ENCODE results near the gene ELMO1.

The ELMO1 gene

DNA sequence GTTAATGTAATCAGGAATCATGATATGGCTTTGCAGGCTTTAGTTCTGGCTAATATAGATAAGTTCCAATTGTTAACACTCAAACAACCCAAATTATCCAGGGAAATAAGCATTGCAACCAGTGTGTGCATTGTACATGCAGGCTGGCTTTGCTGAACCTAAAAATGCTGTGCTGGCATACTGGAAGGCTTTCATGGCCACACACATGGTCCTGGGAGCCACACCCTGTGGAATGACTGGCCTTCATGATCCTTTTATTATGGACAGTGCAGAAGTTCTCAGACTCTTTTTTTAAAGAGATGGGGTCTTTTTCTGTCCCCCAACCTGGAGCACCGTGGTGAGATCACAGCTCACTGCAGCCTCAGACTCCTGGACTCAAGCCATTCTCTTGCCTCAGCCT, 5.0 kb downstream of the ELMO1 start:
- POLR2A ChIA-PET, result no interaction called here
- CTCF ChIA-PET, result no interaction called here
- H3K4me3 ChIP-seq (ENCODE audit: low read depth, low read length), result no peak overlapping the region
- no peak for DNase-seq (ENCODE audit: low read depth, low spot score)
- TF ChIP-seq CTCF (IDR thresholded peaks at IDR 0.05; ENCODE audit: insufficient read depth, low read length, missing control alignments), result no peak

DNA sequence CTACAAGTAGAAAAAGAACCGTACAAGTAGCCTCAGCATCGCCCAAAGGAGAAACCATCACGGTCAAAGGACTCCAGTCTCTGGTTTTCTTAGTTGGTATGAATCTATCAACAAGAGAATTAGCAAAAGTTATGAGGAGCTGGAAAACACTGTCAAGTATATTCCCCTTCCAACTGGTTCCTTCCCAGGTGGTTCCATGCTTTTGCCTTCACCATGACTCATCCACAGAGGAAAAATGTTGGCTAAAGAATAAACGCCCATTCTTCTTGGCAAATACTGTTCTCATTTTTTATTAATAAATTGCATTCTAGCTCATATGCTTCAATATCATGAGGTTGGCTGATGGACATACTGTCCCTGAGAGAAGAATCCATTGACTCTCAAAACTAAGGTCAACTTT, 6.4 kb downstream of the ELMO1 start:
- DNase-seq (ENCODE audit: low read depth, low spot score), result no peak
- ChIA-PET CTCF (no interaction called here), POLR2A (no interaction called here)
- H3K4me3 ChIP-seq (ENCODE audit: low read depth, low read length), result no peak overlapping the region
- no peak for TF ChIP-seq CTCF (IDR thresholded peaks at IDR 0.05; ENCODE audit: insufficient read depth, low read length, missing control alignments)

GRCh38 chr7:37441816-37442215, 6.8 kb downstream of the ELMO1 start:
- DNase-seq (ENCODE audit: low read depth, low spot score), result no peak
- no peak overlapping the region for H3K4me3 ChIP-seq (ENCODE audit: low read depth, low read length)
- no peak for TF ChIP-seq CTCF (IDR thresholded peaks at IDR 0.05; ENCODE audit: insufficient read depth, low read length, missing control alignments)
- ChIA-PET POLR2A (no interaction called here), CTCF (no interaction called here)

- CTCF ChIA-PET, result no interaction called here
- no peak for DNase-seq (ENCODE audit: low read depth, low spot score)
Observed at GRCh38 chr7:37441386-37441760, 7.3 kb downstream of the ELMO1 start.

GRCh38 chr7:37440738-37441385, 7.8 kb downstream of the ELMO1 start:
- no peak for DNase-seq (ENCODE audit: low read depth, low spot score)
- POLR2A ChIA-PET, result no interaction called here
- TF ChIP-seq CTCF (IDR thresholded peaks at IDR 0.05; ENCODE audit: insufficient read depth, low read length, missing control alignments), result no peak
- no peak overlapping the region for H3K4me3 ChIP-seq (ENCODE audit: low read depth, low read length)
- CTCF ChIA-PET, result no interaction called here

More at GRCh38 chr7:37441386-37441760, 7.3 kb downstream of the ELMO1 start:
- no peak overlapping the region for H3K4me3 ChIP-seq (ENCODE audit: low read depth, low read length)
- POLR2A ChIA-PET, result no interaction called here
- TF ChIP-seq CTCF (IDR thresholded peaks at IDR 0.05; ENCODE audit: insufficient read depth, low read length, missing control alignments), result no peak

DNA sequence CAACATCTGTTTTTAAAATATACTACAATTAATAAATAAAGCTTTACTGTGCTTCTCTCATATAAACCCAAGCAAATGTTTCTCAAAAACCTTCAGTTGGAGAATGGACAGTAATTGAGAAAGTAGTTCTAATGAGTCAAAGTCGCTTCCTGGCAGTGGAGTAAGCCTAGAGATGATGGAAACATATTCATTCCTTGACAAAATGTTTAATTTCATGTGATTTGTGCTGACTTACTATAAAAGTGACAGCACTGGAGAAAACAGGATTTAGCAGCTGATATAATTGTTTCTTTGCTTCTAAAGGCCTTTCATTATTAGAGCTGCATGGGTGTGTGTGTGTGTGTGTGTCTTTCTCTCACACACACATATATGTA, 9.0 kb downstream of the ELMO1 start:
- CTCF ChIA-PET, result no interaction called here
- DNase-seq (ENCODE audit: low read depth, low spot score), result no peak
- POLR2A ChIA-PET, result no interaction called here
- H3K4me3 ChIP-seq (ENCODE audit: low read depth, low read length), result no peak overlapping the region
- no peak for TF ChIP-seq CTCF (IDR thresholded peaks at IDR 0.05; ENCODE audit: insufficient read depth, low read length, missing control alignments)
